Osteoblast (primary cell): ENCODE measurements around the gene CTH. TPM values are rescaled to one million over a fixed set of nuclear protein-coding genes. Genes with fewer than 3 reads are reported as not detected.

Experiments used
- DNase-seq: peaks from one replicate; pipeline ENCODE4 v3.0.0; 2011; ENCODE audit warnings: low spot score, mixed read lengths; ENCODE audit not compliant: insufficient read length; ENCODE audit errors: missing footprints
- H2AFZ ChIP-seq: 2 replicates; pipeline ENCODE4 v1.6.0; 2011; ENCODE audit warnings: mild to moderate bottlenecking, low read length
- H3K27ac ChIP-seq: 2 replicates; pipeline ENCODE4 v1.5.1; 2011; ENCODE audit warnings: mild to moderate bottlenecking, low read depth, low read length, moderate library complexity
- H3K27me3 ChIP-seq: 2 replicates; pipeline ENCODE4 v1.6.0; 2012; ENCODE audit warnings: mild to moderate bottlenecking, control low read depth, inconsistent platforms, low read length, moderate library complexity; ENCODE audit not compliant: insufficient read depth
- H3K36me3 ChIP-seq: 2 replicates; pipeline ENCODE4 v1.5.1; 2011; ENCODE audit warnings: mild to moderate bottlenecking, low read length, control low read depth, moderate library complexity; ENCODE audit not compliant: insufficient read depth
- H3K4me1 ChIP-seq: 2 replicates; pipeline ENCODE4 v1.5.1; 2011; ENCODE audit warnings: mild to moderate bottlenecking, low read length, control low read depth, moderate library complexity; ENCODE audit not compliant: insufficient read depth
- H3K4me2 ChIP-seq: 2 replicates; pipeline ENCODE4 v1.6.0; 2011; ENCODE audit warnings: mild to moderate bottlenecking, low read length; ENCODE audit not compliant: insufficient read depth
- H3K4me3 ChIP-seq: fragments of 200-600 bp; sonication (generic); 3 replicates; pipeline ENCODE4 v1.5.1; 2012; ENCODE audit warnings: mild to moderate bottlenecking, low read length, inconsistent platforms; ENCODE audit not compliant: insufficient read depth
- H3K79me2 ChIP-seq: 2 replicates; pipeline ENCODE4 v1.6.0; 2012; ENCODE audit warnings: mild to moderate bottlenecking, low read length, control low read depth, inconsistent platforms; ENCODE audit not compliant: insufficient read depth
- H3K9me3 ChIP-seq: 2 replicates; pipeline ENCODE4 v1.5.1; 2011; ENCODE audit warnings: low read depth, low read length, control low read depth
- H4K20me1 ChIP-seq: 2 replicates; pipeline ENCODE4 v1.6.0; 2012; ENCODE audit warnings: mild to moderate bottlenecking, low read length, control low read depth; ENCODE audit not compliant: insufficient read depth
- CTCF ChIP-seq: IDR thresholded peaks from 2 replicates; pipeline ENCODE4 v1.5.1; 2011; ENCODE audit warnings: mild to moderate bottlenecking, low read depth, low read length, moderate library complexity; ENCODE audit errors: extremely low read depth
- small RNA-seq: library from RNA; depleted of rRNA; stranded (forward); fragments of <200 nt; gene quantifications from one replicate; pipeline ENCODE3, GENCODE V24; 2012
- total RNA-seq: library from RNA; depleted of rRNA; stranded (reverse); fragments of >200 nt; gene quantifications from 2 replicates; pipeline ENCODE4 v1.2.3, GENCODE V29; 2012

The CTH gene
- total RNA-seq, 1 donor: 11.2 TPM

- Histone ChIP-seq H3K4me1 (peaks cover 12% of the 10 kb centered on the region), H3K27me3 (no peaks in the 10 kb centered on the region), H2AFZ (no peak overlapping the region), H3K79me2 (no peaks in the 10 kb centered on the region), H3K9me3 (no peaks in the 10 kb centered on the region), H3K27ac (no peak overlapping the region), H4K20me1 (no peaks in the 10 kb centered on the region), H3K4me2 (no peak overlapping the region), H3K36me3 (no peaks in the 10 kb centered on the region), H3K4me3 (no peak overlapping the region)
- peak; percentile 61 for DNase-seq
- TF ChIP-seq CTCF: no peak
Observed at GRCh38 chr1:70486676-70487458, 75.8 kb downstream of the CTH start.

GRCh38 chr1:70487459-70487815 is 76.4 kb downstream of the CTH start:
- Histone ChIP-seq H3K36me3 (no peaks in the 10 kb centered on the region), H3K79me2 (no peaks in the 10 kb centered on the region), H3K4me3 (no peak overlapping the region), H3K27me3 (no peaks in the 10 kb centered on the region), H3K4me1 (peaks cover 12% of the 10 kb centered on the region), H3K27ac (no peak overlapping the region), H4K20me1 (no peaks in the 10 kb centered on the region), H2AFZ (no peak overlapping the region), H3K4me2 (no peak overlapping the region), H3K9me3 (no peaks in the 10 kb centered on the region)
- peak; percentile 45 for DNase-seq
- no peak for TF ChIP-seq CTCF

GRCh38 chr1:70487910-70488665 is 77.0 kb downstream of the CTH start:
- no peaks in the 10 kb centered on the region for H3K36me3 ChIP-seq
- H4K20me1 ChIP-seq: no peaks in the 10 kb centered on the region
- peaks cover 12% of the 10 kb centered on the region for H3K4me1 ChIP-seq
- no peak for DNase-seq
- peak; percentile 59 for TF ChIP-seq CTCF
- no peak overlapping the region for H3K4me3 ChIP-seq
- H3K9me3 ChIP-seq: no peaks in the 10 kb centered on the region
- H3K27me3 ChIP-seq: no peaks in the 10 kb centered on the region
- no peak overlapping the region for H3K27ac ChIP-seq
- no peaks in the 10 kb centered on the region for H3K79me2 ChIP-seq
- H3K4me2 ChIP-seq: no peak overlapping the region
- no peak overlapping the region for H2AFZ ChIP-seq

Small RNA genes lying within 50 kb of the gene (small RNA-seq; reads per million reads assigned to genes)
- not detected for gene RF00017

Other genes with a start within 250 kb of the CTH start
- 16.5 and 18.5 TPM in 2 replicates for gene LRRC40, start 205.7 kb upstream of the CTH start, total RNA-seq
- gene SRSF11, start 189.9 kb upstream of the CTH start, total RNA-seq: 160 and 162 TPM in 2 replicates
- gene ANKRD13C, start 56.5 kb upstream of the CTH start, total RNA-seq: 36.2 and 39.1 TPM in 2 replicates